GM21381 (cell line): Measurements from ENCODE around the gene CTSL.
"Not testable (repeated sequence)": the region's sequence is repeated elsewhere in the genome, so short reads cannot be mapped to it uniquely, and the experiment has no call there.

Source experiments
- ATAC-seq: cut with Tn5 transposase; IDR thresholded peaks from one replicate; pipeline ENCODE4 v1.9.1; 2021; ENCODE audit warnings: mild to moderate bottlenecking, moderate library complexity; ENCODE audit not compliant: unreplicated experiment

The CTSL gene

GRCh38 chr9:87751423-87751822 lies 25.5 kb downstream of the CTSL start:
- no peak for ATAC-seq

- no peak for ATAC-seq
Observed at GRCh38 chr9:87751868-87752267, 25.9 kb downstream of the CTSL start.

GRCh38 chr9:87753313-87753712 lies 27.4 kb downstream of the CTSL start:
- ATAC-seq = no peak

GRCh38 chr9:87758330-87758729 lies 32.4 kb downstream of the CTSL start:
- ATAC-seq = not testable (repeated sequence)

- ATAC-seq = not testable (repeated sequence)
Observed at GRCh38 chr9:87759980-87760379, 34.1 kb downstream of the CTSL start.

- ATAC-seq = no peak
Observed at GRCh38 chr9:87760529-87760928, 34.6 kb downstream of the CTSL start.

GRCh38 chr9:87763286-87763685 lies 37.4 kb downstream of the CTSL start:
- ATAC-seq = no peak

GRCh38 chr9:87765521-87765920 lies 39.6 kb downstream of the CTSL start:
- ATAC-seq = no peak

GRCh38 chr9:87766697-87767096 lies 40.8 kb downstream of the CTSL start:
- no peak for ATAC-seq

- no peak for ATAC-seq
Observed at GRCh38 chr9:87770616-87771315, 44.8 kb downstream of the CTSL start.

GRCh38 chr9:87771316-87772006 lies 45.5 kb downstream of the CTSL start:
- ATAC-seq = no peak

GRCh38 chr9:87776481-87777379 lies 50.8 kb downstream of the CTSL start:
- ATAC-seq = no peak

GRCh38 chr9:87778996-87779395 lies 53.1 kb downstream of the CTSL start:
- no peak for ATAC-seq
